ENCODE results near the gene SLC22A3.

Gene SLC22A3

GRCh38 chr6:160417550-160417949 is 69.4 kb downstream of the SLC22A3 start:
- DNase-seq (ENCODE audit: low read depth), result no peak

- DNase-seq (ENCODE audit: low read depth), result no peak
Observed at GRCh38 chr6:160418370-160418769, 70.2 kb downstream of the SLC22A3 start.

GRCh38 chr6:160419488-160419887 is 71.3 kb downstream of the SLC22A3 start:
- no peak for DNase-seq (ENCODE audit: low read depth)

- DNase-seq (ENCODE audit: low read depth), result no peak
Observed at GRCh38 chr6:160420253-160420968, 72.2 kb downstream of the SLC22A3 start.

- no peak for DNase-seq (ENCODE audit: low read depth)
Observed at GRCh38 chr6:160420969-160421556, 72.9 kb downstream of the SLC22A3 start.

GRCh38 chr6:160421854-160422253 is 73.7 kb downstream of the SLC22A3 start:
- no peak for DNase-seq (ENCODE audit: low read depth)

- no peak for DNase-seq (ENCODE audit: low read depth)
Observed at GRCh38 chr6:160424256-160424655, 76.1 kb downstream of the SLC22A3 start.

GRCh38 chr6:160426136-160426535 is 78.0 kb downstream of the SLC22A3 start:
- no peak for DNase-seq (ENCODE audit: low read depth)

GRCh38 chr6:160427312-160428068 is 79.3 kb downstream of the SLC22A3 start:
- DNase-seq (ENCODE audit: low read depth), result no peak

GRCh38 chr6:160428069-160428430 is 79.9 kb downstream of the SLC22A3 start:
- no peak for DNase-seq (ENCODE audit: low read depth)

GRCh38 chr6:160428818-160429619 is 80.8 kb downstream of the SLC22A3 start:
- no peak for DNase-seq (ENCODE audit: low read depth)

- DNase-seq (ENCODE audit: low read depth), result no peak
Observed at GRCh38 chr6:160429620-160429895, 81.4 kb downstream of the SLC22A3 start.

GRCh38 chr6:160430203-160430602 is 82.0 kb downstream of the SLC22A3 start:
- DNase-seq (ENCODE audit: low read depth), result no peak

- no peak for DNase-seq (ENCODE audit: low read depth)
Observed at GRCh38 chr6:160430751-160431150, 82.6 kb downstream of the SLC22A3 start.

GRCh38 chr6:160431226-160431625 is 83.0 kb downstream of the SLC22A3 start:
- peak; percentile 19 for DNase-seq (ENCODE audit: low read depth)

- no peak for DNase-seq (ENCODE audit: low read depth)
Observed at GRCh38 chr6:160431791-160432404, 83.7 kb downstream of the SLC22A3 start.

GRCh38 chr6:160435935-160436334 is 87.8 kb downstream of the SLC22A3 start:
- DNase-seq (ENCODE audit: low read depth), result no peak

GRCh38 chr6:160437154-160437553 is 89.0 kb downstream of the SLC22A3 start:
- no peak for DNase-seq (ENCODE audit: low read depth)

- no peak for DNase-seq (ENCODE audit: low read depth)
Observed at GRCh38 chr6:160437775-160438174, 89.6 kb downstream of the SLC22A3 start.

GRCh38 chr6:160438481-160438880 is 90.3 kb downstream of the SLC22A3 start:
- DNase-seq (ENCODE audit: low read depth), result no peak

GRCh38 chr6:160439751-160440150 is 91.6 kb downstream of the SLC22A3 start:
- no peak for DNase-seq (ENCODE audit: low read depth)

- DNase-seq (ENCODE audit: low read depth), result no peak
Observed at GRCh38 chr6:160442151-160442550, 94.0 kb downstream of the SLC22A3 start.

Measured in HS-5 (cell line).